NK-92 treated with Interleukin-12 subunit alpha and Interleukin-12 subunit beta, amount 100 ng/mL, for 24 hours (cell line): ENCODE results near the gene PAQR6.

Source experiments
- DNase-seq: peaks from one replicate; lab custom pipeline; 2025; lab: John Stamatoyannopoulos, UW

Gene PAQR6

GRCh38 chr1:156262461-156263287, 14.8 kb upstream of the PAQR6 start:
- DNase-seq: no peak

- no peak for DNase-seq
These were observed 13.0 kb upstream of the PAQR6 start for GRCh38 chr1:156260896-156261295.

GRCh38 chr1:156259805-156260204, 11.9 kb upstream of the PAQR6 start:
- no peak for DNase-seq

GRCh38 chr1:156258859-156259258, 11.0 kb upstream of the PAQR6 start:
- DNase-seq: no peak

GRCh38 chr1:156257711-156258110, 9.9 kb upstream of the PAQR6 start:
- DNase-seq: peak; percentile 21

GRCh38 chr1:156253634-156254033, 5.8 kb upstream of the PAQR6 start:
- no peak for DNase-seq

- DNase-seq: no peak
These were observed 3.7 kb upstream of the PAQR6 start for GRCh38 chr1:156251527-156251926.

- no peak for DNase-seq
These were observed 1.7 kb upstream of the PAQR6 start for GRCh38 chr1:156249593-156249992.

GRCh38 chr1:156248323-156248683, 447 bp upstream of the PAQR6 start:
- DNase-seq: no peak

GRCh38 chr1:156246781-156247459, 936 bp downstream of the PAQR6 start:
- DNase-seq: no peak

GRCh38 chr1:156246241-156246780, 1.5 kb downstream of the PAQR6 start:
- DNase-seq: no peak

GRCh38 chr1:156245451-156246232, 2.2 kb downstream of the PAQR6 start:
- DNase-seq: no peak

- no peak for DNase-seq
These were observed 3.1 kb downstream of the PAQR6 start for GRCh38 chr1:156244712-156245111.

GRCh38 chr1:156244126-156244525, 3.7 kb downstream of the PAQR6 start:
- DNase-seq: no peak

GRCh38 chr1:156242738-156243137, 5.1 kb downstream of the PAQR6 start:
- DNase-seq: no peak

- DNase-seq: no peak
These were observed 5.9 kb downstream of the PAQR6 start, which contains the start of gene BGLAP for GRCh38 chr1:156241926-156242325. Gene BGLAP, plus strand, starts transcription at chr1:156242184. Its CDS starts 48 bp downstream, at chr1:156242232.

- DNase-seq: no peak
These were observed 6.5 kb downstream of the PAQR6 start for GRCh38 chr1:156241311-156241811.

GRCh38 chr1:156238248-156238647, 9.6 kb downstream of the PAQR6 start:
- DNase-seq: no peak

- no peak for DNase-seq
These were observed 11.7 kb downstream of the PAQR6 start for GRCh38 chr1:156236164-156236563.

- DNase-seq: no peak
These were observed 14.3 kb downstream of the PAQR6 start for GRCh38 chr1:156233426-156234127.

- no peak for DNase-seq
These were observed 15.5 kb downstream of the PAQR6 start for GRCh38 chr1:156232201-156232894.
